PC-3 (cell line): ENCODE results near the gene FBXO10. TPM values are rescaled to one million over a fixed set of nuclear protein-coding genes. Genes with fewer than 3 reads are reported as not detected.

ENCODE experiments used
- ATAC-seq: fragments of 200-7000 bp; cut with Tn5 transposase; 2 replicates; pipeline ENCODE4 v1.9.1; 2020; ENCODE audit warnings: mild to moderate bottlenecking, moderate library complexity
- BruUV-seq: library from RNA; stranded (reverse); fragments of 400-500 nt; replicated peaks from 2 replicates; lab custom pipeline; 2021; lab: Mats Ljungman, UMichigan
- CTCF ChIA-PET: fragments of 300-600 bp; sonication (Branson Sonifier 250); formaldehyde crosslinking; loops from one replicate; lab custom pipeline; 2022; ENCODE audit warnings: antibody characterized with exemption; lab: Charles Lee
- POLR2A ChIA-PET: fragments of 300-600 bp; sonication (Branson Sonifier 250); formaldehyde crosslinking; loops from one replicate; lab custom pipeline; 2022; ENCODE audit warnings: antibody characterized with exemption; ENCODE audit not compliant: unreplicated experiment; lab: Charles Lee
- DNase-seq: peaks from one replicate; pipeline ENCODE4 v3.0.0-alpha.2; 2015
- H2AFZ ChIP-seq: fragments of 300-600 bp; sonication (generic); 2 replicates; pipeline ENCODE4 v1.6.0; 2016; ENCODE audit warnings: antibody characterized with exemption, low read length
- H3F3A ChIP-seq: fragments of 300-600 bp; sonication (generic); one replicate; pipeline ENCODE4 v1.6.0; 2017; ENCODE audit warnings: antibody characterized with exemption, low read length, control low read depth, mild to moderate bottlenecking; ENCODE audit not compliant: unreplicated experiment
- H3K27ac ChIP-seq: fragments of 300-600 bp; sonication (generic); 2 replicates; pipeline ENCODE4 v1.5.1; 2016; ENCODE audit warnings: mild to moderate bottlenecking, low read length
- H3K27me3 ChIP-seq: fragments of 300-600 bp; sonication (generic); 2 replicates; pipeline ENCODE4 v1.6.1; 2016; ENCODE audit warnings: low read length, mixed read lengths
- H3K36me3 ChIP-seq: fragments of 300-600 bp; sonication (generic); 2 replicates; pipeline ENCODE4 v1.6.1; 2016; ENCODE audit warnings: low read depth, mixed run types, low read length, mixed read lengths
- H3K4me1 ChIP-seq: fragments of 300-600 bp; sonication (generic); 2 replicates; pipeline ENCODE4 v1.5.1; 2016; ENCODE audit warnings: low read length; ENCODE audit not compliant: insufficient read depth
- H3K4me2 ChIP-seq: fragments of 300-600 bp; sonication (generic); 2 replicates; pipeline ENCODE4 v1.6.0; 2016; ENCODE audit warnings: low read length
- H3K4me3 ChIP-seq: fragments of 300-600 bp; sonication (generic); 2 replicates; pipeline ENCODE4 v1.5.1; 2016; ENCODE audit warnings: mild to moderate bottlenecking, low read length, mixed read lengths
- H3K79me2 ChIP-seq: fragments of 300-600 bp; sonication (generic); 2 replicates; pipeline ENCODE4 v1.6.1; 2017; ENCODE audit warnings: low read length, mixed read lengths
- H3K9ac ChIP-seq: fragments of 300-600 bp; sonication (generic); 2 replicates; pipeline ENCODE4 v1.6.0; 2016; ENCODE audit warnings: mild to moderate bottlenecking, low read length
- H3K9me2 ChIP-seq: fragments of 300-600 bp; sonication (generic); replicated peaks from 2 replicates; pipeline ENCODE4 v1.6.1; 2016; ENCODE audit warnings: mixed run types, low read length, mixed read lengths
- H3K9me3 ChIP-seq: fragments of 300-600 bp; sonication (generic); 2 replicates; pipeline ENCODE4 v1.6.1; 2016; ENCODE audit warnings: low read length, mixed read lengths
- H4K20me1 ChIP-seq: fragments of 300-600 bp; sonication (generic); 2 replicates; pipeline ENCODE4 v1.6.1; 2016; ENCODE audit warnings: low read length, mixed read lengths
- EZH2 ChIP-seq: fragments of 300-600 bp; sonication (generic); IDR thresholded peaks from one replicate; pipeline ENCODE4 v1.6.1; 2017; ENCODE audit warnings: antibody characterized with exemption, mild to moderate bottlenecking, low read length; ENCODE audit not compliant: unreplicated experiment
- EZH2phosphoT487 ChIP-seq: fragments of 300-600 bp; sonication (generic); IDR thresholded peaks from 2 replicates; pipeline ENCODE4 v1.6.1; 2018; ENCODE audit warnings: mild to moderate bottlenecking, antibody characterized with exemption, low read length, borderline replicate concordance
- intact Hi-C: fragments of 100-400 bp; cut with micrococcal nuclease; formaldehyde crosslinking; loops from 2 replicates; pipeline ENCODE4 v1.9.0; 2023
- total RNA-seq: library from RNA; depleted of rRNA; stranded (reverse); fragments of >200 nt; gene quantifications from 2 replicates; pipeline ENCODE4 v1.2.3, GENCODE V29; 2014
- TF ChIP-seq, protein P1 (sequence below): fragments of 300-600 bp; sonication (generic); conservative IDR thresholded peaks from 2 replicates; pipeline ENCODE4 v1.5.1; 2017; ENCODE audit warnings: antibody characterized with exemption, low read depth, mild to moderate bottlenecking, low read length

Gene FBXO10
- total RNA-seq, 1 experiment from 2014 or later: 2.6 TPM

DNA sequence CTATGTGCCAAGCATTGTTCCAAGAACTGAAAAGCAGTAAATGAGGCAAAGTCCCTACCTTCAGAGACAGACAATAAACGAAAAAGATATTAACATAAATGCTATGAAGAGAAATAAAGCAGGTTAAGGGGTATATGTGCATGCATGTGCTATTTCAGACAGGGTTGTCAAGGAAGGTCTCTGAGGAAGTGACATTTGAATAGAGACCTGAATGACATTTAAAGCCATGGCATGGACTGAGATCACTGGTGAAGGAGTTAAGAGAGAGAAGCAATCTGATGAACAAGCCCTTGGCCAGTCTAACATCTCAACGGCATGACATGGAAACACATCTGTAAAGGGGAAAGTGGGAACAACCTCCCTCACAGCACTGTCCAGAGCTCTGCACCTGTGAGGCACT, 14.5 kb downstream of the FBXO10 start:
- no peaks in the 10 kb centered on the region for H3K27me3 ChIP-seq
- no peak for ATAC-seq
- no peaks in the 10 kb centered on the region for H3K9me2 ChIP-seq
- H3K9ac ChIP-seq: no peak overlapping the region
- POLR2A ChIA-PET: no interaction called here
- no peak for DNase-seq
- no peaks in the 10 kb centered on the region for H3F3A ChIP-seq
- no peaks in the 10 kb centered on the region for H3K36me3 ChIP-seq
- H2AFZ ChIP-seq: no peak overlapping the region
- H3K79me2 ChIP-seq: no peaks in the 10 kb centered on the region
- no peak overlapping the region for H3K4me2 ChIP-seq
- H3K27ac ChIP-seq: no peak overlapping the region
- intact Hi-C loops: no loop called here
- H4K20me1 ChIP-seq: no peaks in the 10 kb centered on the region
- no peak overlapping the region for H3K4me3 ChIP-seq
- H3K9me3 ChIP-seq: no peaks in the 10 kb centered on the region
- BruUV-seq: no TSS peak
- CTCF ChIA-PET: no interaction called here
- TF ChIP-seq, protein P1, sequence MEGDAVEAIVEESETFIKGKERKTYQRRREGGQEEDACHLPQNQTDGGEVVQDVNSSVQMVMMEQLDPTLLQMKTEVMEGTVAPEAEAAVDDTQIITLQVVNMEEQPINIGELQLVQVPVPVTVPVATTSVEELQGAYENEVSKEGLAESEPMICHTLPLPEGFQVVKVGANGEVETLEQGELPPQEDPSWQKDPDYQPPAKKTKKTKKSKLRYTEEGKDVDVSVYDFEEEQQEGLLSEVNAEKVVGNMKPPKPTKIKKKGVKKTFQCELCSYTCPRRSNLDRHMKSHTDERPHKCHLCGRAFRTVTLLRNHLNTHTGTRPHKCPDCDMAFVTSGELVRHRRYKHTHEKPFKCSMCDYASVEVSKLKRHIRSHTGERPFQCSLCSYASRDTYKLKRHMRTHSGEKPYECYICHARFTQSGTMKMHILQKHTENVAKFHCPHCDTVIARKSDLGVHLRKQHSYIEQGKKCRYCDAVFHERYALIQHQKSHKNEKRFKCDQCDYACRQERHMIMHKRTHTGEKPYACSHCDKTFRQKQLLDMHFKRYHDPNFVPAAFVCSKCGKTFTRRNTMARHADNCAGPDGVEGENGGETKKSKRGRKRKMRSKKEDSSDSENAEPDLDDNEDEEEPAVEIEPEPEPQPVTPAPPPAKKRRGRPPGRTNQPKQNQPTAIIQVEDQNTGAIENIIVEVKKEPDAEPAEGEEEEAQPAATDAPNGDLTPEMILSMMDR: no peak
- TF ChIP-seq EZH2phosphoT487 (no peak), EZH2 (no peak)
- H3K4me1 ChIP-seq: no peaks in the 10 kb centered on the region

DNA sequence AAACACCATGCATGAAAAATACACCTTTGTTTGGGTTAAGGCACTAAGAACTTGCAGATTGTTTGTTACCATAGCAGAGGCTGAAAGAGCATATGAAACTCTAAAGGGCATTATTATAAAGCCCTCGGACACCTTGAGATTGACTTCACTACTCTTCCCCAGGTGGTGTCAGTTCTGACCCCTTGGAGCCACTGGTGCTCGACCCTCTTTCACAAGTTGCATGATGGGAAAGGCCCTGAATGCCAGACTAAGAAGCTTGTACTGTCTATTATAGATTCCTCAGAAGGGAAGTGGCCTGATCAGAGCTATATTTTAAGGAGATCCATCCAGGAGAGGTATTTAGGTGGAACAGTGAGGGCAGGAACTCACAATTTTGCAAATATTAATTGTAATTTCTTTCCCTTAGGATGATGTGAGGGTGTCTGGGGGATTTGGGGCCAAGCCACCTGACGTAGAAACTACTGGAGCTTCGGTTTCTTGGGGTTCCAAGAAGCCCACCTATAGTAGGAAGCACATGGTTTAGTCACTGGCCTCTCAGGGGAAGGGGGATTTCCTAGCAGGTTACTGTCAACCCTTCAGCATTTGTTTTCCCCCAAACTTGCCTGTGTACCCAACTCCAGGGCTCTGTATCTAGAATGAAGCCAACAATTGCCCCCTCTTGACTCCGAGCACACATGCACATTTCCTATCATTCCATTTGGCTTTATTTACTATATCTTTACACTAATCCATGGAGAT, 16.2 kb downstream of the FBXO10 start:
- ATAC-seq (no peak), DNase-seq (no peak)
- Histone ChIP-seq H3K9me2 (no peaks in the 10 kb centered on the region), H3K36me3 (no peaks in the 10 kb centered on the region), H3K9ac (no peak overlapping the region), H4K20me1 (no peaks in the 10 kb centered on the region), H2AFZ (no peak overlapping the region), H3K4me3 (no peak overlapping the region), H3K27me3 (no peaks in the 10 kb centered on the region), H3K27ac (no peak overlapping the region), H3K9me3 (no peaks in the 10 kb centered on the region), H3K79me2 (no peaks in the 10 kb centered on the region), H3K4me1 (no peaks in the 10 kb centered on the region), H3F3A (no peaks in the 10 kb centered on the region), H3K4me2 (no peak overlapping the region)
- intact Hi-C loops: no loop called here
- BruUV-seq: no TSS peak
- TF ChIP-seq, protein P1: no peak
- no peak for TF ChIP-seq EZH2
- no peak for TF ChIP-seq EZH2phosphoT487
- CTCF ChIA-PET: no interaction called here
- POLR2A ChIA-PET: no interaction called here

DNA sequence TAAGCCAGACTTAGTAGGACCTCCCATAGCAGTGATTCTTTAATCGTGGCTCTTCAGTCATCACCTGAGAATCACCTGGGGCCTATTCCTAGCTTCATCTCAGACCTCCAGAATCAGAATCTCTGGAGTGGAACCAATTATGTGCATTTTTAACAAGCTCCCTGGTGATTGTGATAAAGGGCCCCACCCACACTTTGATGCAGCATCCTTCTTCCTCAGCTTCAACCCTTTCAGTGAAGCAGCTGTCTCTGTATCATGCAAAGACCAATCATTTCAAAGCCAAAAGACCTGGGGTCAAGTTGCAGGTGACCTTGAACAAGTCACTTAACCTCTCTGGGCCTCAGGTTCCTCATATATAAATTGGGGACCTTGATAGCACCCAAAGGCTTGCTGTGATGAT, 17.1 kb downstream of the FBXO10 start:
- DNase-seq: no peak
- POLR2A ChIA-PET: no interaction called here
- Histone ChIP-seq H3F3A (no peaks in the 10 kb centered on the region), H3K9me2 (no peaks in the 10 kb centered on the region), H3K4me3 (no peak overlapping the region), H2AFZ (no peak overlapping the region), H4K20me1 (no peaks in the 10 kb centered on the region), H3K36me3 (no peaks in the 10 kb centered on the region), H3K9me3 (no peaks in the 10 kb centered on the region), H3K27me3 (no peaks in the 10 kb centered on the region), H3K79me2 (no peaks in the 10 kb centered on the region), H3K4me1 (no peaks in the 10 kb centered on the region), H3K4me2 (no peak overlapping the region), H3K27ac (no peak overlapping the region), H3K9ac (no peak overlapping the region)
- TF ChIP-seq EZH2phosphoT487 (no peak), EZH2 (no peak)
- TF ChIP-seq, protein P1: no peak
- CTCF ChIA-PET: no interaction called here
- ATAC-seq: no peak
- intact Hi-C loops: no loop called here
- BruUV-seq: no TSS peak
